Testis (tissue), 3 donors: ENCODE measurements around the gene CUBN. TPM values are rescaled to one million over a fixed set of nuclear protein-coding genes. Genes with fewer than 3 reads are reported as not detected.

Experiments
- DNase-seq: peaks from one replicate; pipeline ENCODE4 v3.0.0-alpha.2; 2019
- H3K27ac ChIP-seq, 2 donors: fragments of 200-600 bp; sonication (generic); one replicate each; pipeline ENCODE4 v1.5.1; 2019
- H3K27me3 ChIP-seq: fragments of 200-600 bp; sonication (generic); one replicate; pipeline ENCODE4 v1.5.1; 2019
- H3K36me3 ChIP-seq: fragments of 200-600 bp; sonication (generic); one replicate; pipeline ENCODE4 v1.5.1; 2017; ENCODE audit warnings: low read depth; ENCODE audit errors: missing control alignments
- H3K4me1 ChIP-seq: fragments of 200-600 bp; sonication (generic); one replicate; pipeline ENCODE4 v1.5.1; 2019
- H3K4me3 ChIP-seq, 2 donors: fragments of 200-600 bp; sonication (generic); one replicate each; pipeline ENCODE4 v1.5.1; 2017 to 2019
- H3K9me3 ChIP-seq: fragments of 200-600 bp; sonication (generic); one replicate; pipeline ENCODE4 v1.5.1; 2017
- POLR2A ChIP-seq: fragments of 450-650 bp; IDR thresholded peaks from one replicate; pipeline ENCODE4 v1.6.1; 2017; ENCODE audit warnings: antibody characterized with exemption, mild to moderate bottlenecking, moderate library complexity
- WGBS, 2 donors: methylation state at CpG; one replicate each; pipeline ENCODE4 v1.1.5; 2018; 5-methylcytosine and 5-hydroxymethylcytosine counted together
- intact Hi-C: fragments of 100-400 bp; cut with DNase I; formaldehyde crosslinking; loops from one replicate; pipeline ENCODE4 v1.15.1; 2023; ENCODE audit warnings: low total_unique reads
- polyA plus RNA-seq: library from polyadenylated mRNA; stranded (reverse); fragments of 350-450 nt; fragmentation: Illumina TruSeq; extraction: RNeasy Lipid Tissue Mini Kit (QIAGEN cat#74804); gene quantifications from one replicate; pipeline ENCODE4 v1.2.3, GENCODE V29; 2014; ENCODE audit warnings: low read depth, low replicate concordance; ENCODE audit not compliant: insufficient read depth
- total RNA-seq, 2 donors: library from RNA; depleted of rRNA; stranded (reverse); fragments of >200 nt; gene quantifications; one replicate each; pipeline ENCODE4 v1.2.3, GENCODE V29; 2016
- TF ChIP-seq, protein P1 (sequence below), 3 experiments: fragments of 450-650 bp in 2 of 3; fragments of 200-600 bp in 1 of 3; sonication (generic) in 1 of 3; IDR thresholded peaks; one replicate each; pipeline ENCODE4 v1.5.1; 2016 to 2019; ENCODE audit warnings: antibody characterized with exemption in 3 of 3, mild to moderate bottlenecking in 2 of 3, moderate library complexity in 1 of 3

The CUBN gene
- total and polyA plus RNA-seq, 3 donors from 2014 or later: 11.0 to 39.3 (median 19.2) TPM

DNA sequence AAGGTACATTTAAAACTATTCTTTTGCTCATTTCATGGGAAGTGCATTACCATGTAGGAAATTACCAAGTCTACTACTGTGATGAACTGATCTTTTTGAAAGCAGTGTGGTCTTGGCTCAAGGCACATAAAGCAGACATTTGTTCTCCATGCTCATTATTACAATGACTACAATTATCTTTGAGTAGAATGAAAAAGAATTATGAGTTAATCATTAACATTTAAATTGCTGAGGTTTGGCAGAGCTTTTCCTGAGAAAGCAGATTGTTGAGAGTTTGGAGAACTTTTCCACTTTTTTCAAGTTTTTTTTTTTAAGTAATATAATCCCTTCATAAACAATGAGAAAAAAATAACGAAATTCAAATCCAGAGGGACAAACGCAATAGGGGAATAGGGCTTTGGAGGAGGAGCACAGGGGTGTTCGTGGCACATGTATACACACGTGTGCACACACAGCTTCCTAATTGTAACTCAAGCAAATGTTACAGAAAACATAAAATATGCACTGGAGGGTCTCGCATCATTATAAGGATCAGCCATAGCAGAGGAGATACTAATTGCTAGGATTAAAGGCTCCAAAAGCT lies 8.9 kb upstream of the CUBN start:
- H3K36me3 ChIP-seq: no peaks in the 10 kb centered on the region
- H3K27ac ChIP-seq: no peak overlapping the region
- H3K9me3 ChIP-seq: no peaks in the 10 kb centered on the region
- H3K4me1 ChIP-seq: peaks cover 11% of the 10 kb centered on the region
- no peak for DNase-seq
- no peaks in the 10 kb centered on the region for H3K27me3 ChIP-seq
- intact Hi-C loops: no loop called here
- TF ChIP-seq POLR2A: no peak
- TF ChIP-seq, protein P1, sequence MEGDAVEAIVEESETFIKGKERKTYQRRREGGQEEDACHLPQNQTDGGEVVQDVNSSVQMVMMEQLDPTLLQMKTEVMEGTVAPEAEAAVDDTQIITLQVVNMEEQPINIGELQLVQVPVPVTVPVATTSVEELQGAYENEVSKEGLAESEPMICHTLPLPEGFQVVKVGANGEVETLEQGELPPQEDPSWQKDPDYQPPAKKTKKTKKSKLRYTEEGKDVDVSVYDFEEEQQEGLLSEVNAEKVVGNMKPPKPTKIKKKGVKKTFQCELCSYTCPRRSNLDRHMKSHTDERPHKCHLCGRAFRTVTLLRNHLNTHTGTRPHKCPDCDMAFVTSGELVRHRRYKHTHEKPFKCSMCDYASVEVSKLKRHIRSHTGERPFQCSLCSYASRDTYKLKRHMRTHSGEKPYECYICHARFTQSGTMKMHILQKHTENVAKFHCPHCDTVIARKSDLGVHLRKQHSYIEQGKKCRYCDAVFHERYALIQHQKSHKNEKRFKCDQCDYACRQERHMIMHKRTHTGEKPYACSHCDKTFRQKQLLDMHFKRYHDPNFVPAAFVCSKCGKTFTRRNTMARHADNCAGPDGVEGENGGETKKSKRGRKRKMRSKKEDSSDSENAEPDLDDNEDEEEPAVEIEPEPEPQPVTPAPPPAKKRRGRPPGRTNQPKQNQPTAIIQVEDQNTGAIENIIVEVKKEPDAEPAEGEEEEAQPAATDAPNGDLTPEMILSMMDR (IDR thresholded peaks at IDR 0.05): no peak
- 59 to 63% methylated on average over 5 of the region's 5 CpGs for WGBS, 2 donors
- no peak overlapping the region for H3K4me3 ChIP-seq

DNA sequence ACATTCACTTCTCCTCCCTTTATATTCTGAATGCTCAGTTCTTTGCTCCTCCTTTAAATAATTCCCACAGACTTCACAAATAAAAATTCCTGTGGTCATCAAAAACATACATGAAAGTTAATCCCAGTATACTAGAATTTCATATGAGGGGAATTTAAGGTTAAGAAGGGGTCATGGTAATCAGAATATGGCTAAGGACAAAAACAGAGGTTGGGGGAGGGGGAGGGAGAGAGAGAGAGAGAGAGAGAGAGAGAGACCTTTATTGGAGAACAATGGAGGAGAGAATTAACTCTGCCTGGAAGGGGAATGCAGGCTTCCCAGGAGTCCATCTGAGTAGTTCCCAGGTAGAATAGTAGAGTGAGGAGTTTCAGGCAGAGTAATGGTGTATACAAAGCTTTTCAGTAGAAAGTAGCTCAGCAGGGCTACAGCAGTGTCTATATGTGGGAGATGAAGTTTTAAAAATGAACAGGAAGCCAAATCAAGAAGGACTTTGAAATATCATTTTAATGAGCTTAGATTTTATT lies 5.2 kb upstream of the CUBN start:
- TF ChIP-seq POLR2A: no peak
- TF ChIP-seq, protein P1 (IDR thresholded peaks at IDR 0.05): no peak

DNA sequence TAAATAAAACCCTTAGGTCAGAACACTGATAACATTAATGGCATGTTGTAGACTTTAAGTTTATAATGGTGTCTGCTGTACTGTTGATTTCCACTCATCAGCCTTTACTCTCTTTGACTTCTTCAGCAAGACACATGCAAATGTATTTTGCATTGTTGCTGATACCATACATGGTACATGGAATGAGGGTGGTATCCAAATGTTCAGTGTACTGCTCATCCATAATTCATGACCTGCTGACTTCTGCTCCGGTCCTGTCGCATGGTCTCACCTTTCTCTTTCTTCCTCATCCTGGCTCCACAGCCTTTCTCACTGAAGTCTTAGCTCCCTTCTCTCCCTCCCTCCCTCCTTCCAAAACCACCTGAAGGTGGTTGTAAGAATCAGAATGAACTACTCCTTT lies 4.7 kb upstream of the CUBN start:
- no peak overlapping the region for H3K4me3 ChIP-seq
- H3K36me3 ChIP-seq: no peaks in the 10 kb centered on the region
- no peak overlapping the region for H3K27ac ChIP-seq
- peaks cover 11% of the 10 kb centered on the region for H3K4me1 ChIP-seq
- no peaks in the 10 kb centered on the region for H3K9me3 ChIP-seq
- no peak for DNase-seq
- H3K27me3 ChIP-seq: no peaks in the 10 kb centered on the region
- no peak for TF ChIP-seq POLR2A
- TF ChIP-seq, protein P1 (IDR thresholded peaks at IDR 0.05): no peak
- intact Hi-C loops: no loop called here
- 91 to 93% methylated on average over 2 of the region's 2 CpGs for WGBS, 2 donors

More for the DNA sequence above, 5.2 kb upstream of the CUBN start:
- Histone ChIP-seq H3K27me3 (no peaks in the 10 kb centered on the region), H3K4me3 (no peak overlapping the region), H3K4me1 (peaks cover 11% of the 10 kb centered on the region), H3K36me3 (no peaks in the 10 kb centered on the region), H3K27ac (no peak overlapping the region), H3K9me3 (no peaks in the 10 kb centered on the region)
- intact Hi-C loops: no loop called here
- no peak for DNase-seq

DNA sequence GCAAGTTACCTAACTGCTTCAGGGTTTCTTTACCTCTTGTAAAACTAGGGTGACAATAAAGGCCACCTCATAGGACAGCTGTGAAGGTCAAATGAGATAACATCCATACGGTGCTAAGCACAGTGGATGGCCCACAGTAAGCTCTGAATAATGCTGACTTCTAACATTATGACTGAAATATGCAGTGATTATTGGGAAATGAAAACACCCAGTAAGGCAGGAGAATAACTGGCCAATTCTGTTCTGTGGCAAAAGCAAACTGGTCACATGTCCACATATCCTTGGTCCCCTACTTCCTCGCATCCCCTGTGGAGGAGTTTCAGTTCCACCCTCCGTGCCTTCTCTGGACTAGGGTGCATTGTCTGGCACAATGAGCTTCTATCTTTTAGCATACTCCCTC lies 1.4 kb downstream of the CUBN start:
- TF ChIP-seq, protein P1 (IDR thresholded peaks at IDR 0.05): no peak
- no peak for TF ChIP-seq POLR2A
- WGBS, 2 donors: 77 to 91% methylated on average over 3 of the region's 3 CpGs
- Histone ChIP-seq H3K36me3 (no peaks in the 10 kb centered on the region), H3K4me1 (no peaks in the 10 kb centered on the region), H3K27me3 (no peaks in the 10 kb centered on the region), H3K27ac (no peak overlapping the region), H3K4me3 (no peak overlapping the region), H3K9me3 (no peaks in the 10 kb centered on the region)
- intact Hi-C loops: no loop called here
- no peak for DNase-seq

DNA sequence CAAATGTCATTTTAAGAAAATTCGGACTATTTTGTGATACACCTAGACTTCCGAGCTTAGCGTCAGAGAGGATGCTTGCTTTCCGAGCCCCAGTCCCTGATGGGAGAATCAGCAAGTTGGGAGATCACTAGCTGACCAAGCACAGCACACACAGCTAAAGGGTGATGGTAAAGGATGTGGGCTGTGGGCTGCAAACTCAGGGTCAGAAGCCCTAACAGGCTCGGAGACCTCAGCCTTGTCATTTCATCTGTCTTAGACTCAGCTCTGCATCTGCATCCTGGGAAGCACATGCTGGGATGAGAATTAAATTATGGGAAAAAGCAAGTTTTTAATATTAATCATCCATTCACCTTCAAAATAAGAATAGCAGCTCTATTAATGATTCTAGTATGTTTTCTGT lies 3.3 kb downstream of the CUBN start:
- Histone ChIP-seq H3K4me1 (no peaks in the 10 kb centered on the region), H3K27me3 (no peaks in the 10 kb centered on the region), H3K9me3 (no peaks in the 10 kb centered on the region), H3K4me3 (no peak overlapping the region), H3K36me3 (no peaks in the 10 kb centered on the region), H3K27ac (no peak overlapping the region)
- no peak for DNase-seq
- 92 to 97% methylated on average over 5 of the region's 5 CpGs for WGBS, 2 donors
- TF ChIP-seq, protein P1 (IDR thresholded peaks at IDR 0.05): no peak
- no peak for TF ChIP-seq POLR2A
- intact Hi-C loops: no loop called here
